GM20431 (cell line): ENCODE results near the gene GPR142.

Experiments used
- in situ Hi-C: fragments of 300-500 bp; cut with MseI, MboI; formaldehyde crosslinking; loops from one replicate; pipeline ENCODE4 v1.15.0; 2020; ENCODE audit warnings: low sequenced_read_pairs; ENCODE audit not compliant: unreplicated experiment

GPR142 gene

GRCh38 chr17:74362810-74363498 lies 4.4 kb upstream of the GPR142 start:
- in situ Hi-C loops: no loop called here

GRCh38 chr17:74368341-74369081 lies 1.2 kb downstream of the GPR142 start:
- in situ Hi-C loops: no loop called here

- in situ Hi-C loops: no loop called here
These were observed 1.9 kb downstream of the GPR142 start for GRCh38 chr17:74369221-74369620.

- in situ Hi-C loops: loop anchor here (10.0 kb wide), 1 partner anchor 85 kb away; no protein-coding TSS in a partner anchor
These were observed 2.6 kb downstream of the GPR142 start for GRCh38 chr17:74369665-74370490.

DNA sequence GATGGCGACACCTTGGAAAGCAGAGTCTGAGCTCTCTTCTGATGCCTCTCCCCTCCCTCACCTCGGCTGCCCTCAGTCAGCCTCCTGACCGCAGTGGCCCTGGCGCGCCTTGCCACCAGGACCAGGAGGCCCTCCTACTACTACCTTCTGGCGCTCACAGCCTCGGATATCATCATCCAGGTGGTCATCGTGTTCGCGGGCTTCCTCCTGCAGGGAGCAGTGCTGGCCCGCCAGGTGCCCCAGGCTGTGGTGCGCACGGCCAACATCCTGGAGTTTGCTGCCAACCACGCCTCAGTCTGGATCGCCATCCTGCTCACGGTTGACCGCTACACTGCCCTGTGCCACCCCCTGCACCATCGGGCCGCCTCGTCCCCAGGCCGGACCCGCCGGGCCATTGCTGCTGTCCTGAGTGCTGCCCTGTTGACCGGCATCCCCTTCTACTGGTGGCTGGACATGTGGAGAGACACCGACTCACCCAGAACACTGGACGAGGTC lies 4.4 kb downstream of the GPR142 start:
- in situ Hi-C loops: loop anchor here (10.0 kb wide), 1 partner anchor 83 kb away; no protein-coding TSS in a partner anchor

DNA sequence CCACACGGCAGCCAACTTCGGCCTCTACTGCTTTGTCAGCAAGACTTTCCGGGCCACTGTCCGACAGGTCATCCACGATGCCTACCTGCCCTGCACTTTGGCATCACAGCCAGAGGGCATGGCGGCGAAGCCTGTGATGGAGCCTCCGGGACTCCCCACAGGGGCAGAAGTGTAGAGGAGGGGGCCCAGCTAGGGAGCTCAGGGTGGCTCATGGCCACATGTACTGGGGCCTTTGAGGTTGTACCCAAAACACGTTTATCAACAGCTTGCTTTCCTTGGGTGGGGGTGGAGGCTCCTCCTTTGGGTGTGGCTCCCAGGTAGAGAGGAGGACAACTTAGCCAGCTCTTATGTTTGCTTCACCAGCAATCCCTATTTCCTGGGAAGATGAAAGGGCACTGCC lies 5.1 kb downstream of the GPR142 start:
- in situ Hi-C loops: loop anchor here (10.0 kb wide), 1 partner anchor 82 kb away; no protein-coding TSS in a partner anchor

DNA sequence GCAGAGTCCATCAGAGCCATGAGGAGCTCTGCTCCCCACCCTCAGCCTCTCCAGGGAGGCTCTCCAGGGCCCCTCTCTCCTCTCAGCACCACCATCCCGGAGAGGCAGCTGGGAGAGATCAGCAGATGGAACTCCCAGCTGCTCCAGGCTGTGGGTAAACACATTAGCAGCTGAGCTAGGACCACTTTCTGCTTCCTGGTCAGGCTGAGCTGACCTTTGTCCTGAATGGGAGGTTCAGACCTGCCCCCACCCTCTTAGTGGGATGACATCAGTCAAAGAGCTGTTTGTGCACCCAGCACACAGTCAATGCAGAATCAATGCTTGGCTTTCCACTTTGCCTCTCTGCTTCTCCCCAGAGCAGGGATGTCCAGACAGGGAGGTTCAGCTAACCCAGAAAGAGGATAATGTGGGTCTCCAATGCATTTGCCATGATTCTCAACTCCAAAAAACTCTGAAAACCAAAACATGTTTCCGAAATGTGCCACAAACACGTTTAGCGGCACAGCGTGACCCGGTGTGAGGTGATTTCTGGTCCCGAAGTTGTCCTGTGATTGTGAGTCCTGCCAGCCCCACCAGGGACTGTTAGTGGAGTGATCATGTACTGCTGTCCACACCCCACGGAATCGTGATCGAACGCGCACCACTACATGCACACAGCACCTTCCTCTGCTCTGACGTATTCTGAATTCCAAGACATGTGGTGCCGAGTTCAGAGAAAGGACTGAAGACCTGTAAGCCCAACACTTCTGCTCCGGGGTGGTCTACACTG lies 6.7 kb downstream of the GPR142 start:
- in situ Hi-C loops: loop anchor here (10.0 kb wide), 1 partner anchor 81 kb away; no protein-coding TSS in a partner anchor

GRCh38 chr17:74374858-74375257 lies 7.6 kb downstream of the GPR142 start:
- in situ Hi-C loops: loop anchor here (10.0 kb wide), 1 partner anchor 80 kb away; no protein-coding TSS in a partner anchor

- in situ Hi-C loops: loop anchor here (10.0 kb wide), 2 partner anchors 75 to 115 kb away; no protein-coding TSS in a partner anchor
These were observed 12.3 kb downstream of the GPR142 start for GRCh38 chr17:74379495-74380085.

GRCh38 chr17:74380086-74380958 lies 13.0 kb downstream of the GPR142 start:
- in situ Hi-C loops: loop anchor here (10.0 kb wide), 1 partner anchor 114 kb away; no protein-coding TSS in a partner anchor

- in situ Hi-C loops: loop anchor here (10.0 kb wide), 1 partner anchor 114 kb away; no protein-coding TSS in a partner anchor
These were observed 13.9 kb downstream of the GPR142 start for GRCh38 chr17:74380959-74381808.

DNA sequence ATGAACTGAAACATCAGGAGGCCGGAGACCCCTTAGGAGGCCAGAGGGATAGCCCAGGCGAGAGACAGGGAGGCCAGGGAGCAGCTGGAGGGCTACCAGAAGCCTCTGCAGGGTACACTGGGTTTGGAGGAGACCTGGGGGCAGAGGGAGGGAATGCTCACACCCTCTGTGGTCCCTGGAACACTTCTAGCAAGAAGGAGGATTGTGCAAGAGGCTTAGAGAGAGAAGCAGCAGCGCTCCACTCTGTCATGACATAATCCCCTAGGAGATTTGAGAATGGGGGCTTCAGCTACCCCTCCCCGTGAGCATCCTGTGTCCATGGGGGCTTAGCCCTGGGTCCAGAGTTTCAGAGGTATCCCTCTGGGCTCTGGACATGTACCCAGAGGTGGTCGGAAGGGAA lies 15.8 kb downstream of the GPR142 start:
- in situ Hi-C loops: loop anchor here (10.0 kb wide), 1 partner anchor 112 kb away; no protein-coding TSS in a partner anchor

GRCh38 chr17:74385201-74385600 lies 17.9 kb downstream of the GPR142 start:
- in situ Hi-C loops: loop anchor here (10.0 kb wide), 1 partner anchor 110 kb away; no protein-coding TSS in a partner anchor

DNA sequence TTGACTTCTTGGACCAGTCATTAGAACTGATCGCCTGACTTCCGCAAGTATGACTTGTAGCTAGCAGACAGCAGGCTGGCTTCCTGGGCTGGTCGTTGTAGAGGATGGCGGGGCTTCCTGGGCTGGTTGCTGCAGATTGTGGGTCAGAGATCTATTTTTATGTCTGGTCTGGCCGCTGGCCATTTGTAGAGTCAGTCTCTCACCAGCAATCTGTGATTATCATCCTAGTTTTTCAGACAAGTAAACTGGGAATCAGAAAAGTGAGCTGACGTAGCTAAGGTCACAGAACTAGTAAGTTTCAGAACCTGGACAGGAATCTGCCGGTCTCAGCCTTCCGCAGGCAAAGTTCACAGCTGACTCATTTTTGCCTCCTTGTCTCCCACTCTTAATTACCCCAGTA lies 19.1 kb downstream of the GPR142 start:
- in situ Hi-C loops: loop anchor here (10.0 kb wide), 1 partner anchor 108 kb away; no protein-coding TSS in a partner anchor

DNA sequence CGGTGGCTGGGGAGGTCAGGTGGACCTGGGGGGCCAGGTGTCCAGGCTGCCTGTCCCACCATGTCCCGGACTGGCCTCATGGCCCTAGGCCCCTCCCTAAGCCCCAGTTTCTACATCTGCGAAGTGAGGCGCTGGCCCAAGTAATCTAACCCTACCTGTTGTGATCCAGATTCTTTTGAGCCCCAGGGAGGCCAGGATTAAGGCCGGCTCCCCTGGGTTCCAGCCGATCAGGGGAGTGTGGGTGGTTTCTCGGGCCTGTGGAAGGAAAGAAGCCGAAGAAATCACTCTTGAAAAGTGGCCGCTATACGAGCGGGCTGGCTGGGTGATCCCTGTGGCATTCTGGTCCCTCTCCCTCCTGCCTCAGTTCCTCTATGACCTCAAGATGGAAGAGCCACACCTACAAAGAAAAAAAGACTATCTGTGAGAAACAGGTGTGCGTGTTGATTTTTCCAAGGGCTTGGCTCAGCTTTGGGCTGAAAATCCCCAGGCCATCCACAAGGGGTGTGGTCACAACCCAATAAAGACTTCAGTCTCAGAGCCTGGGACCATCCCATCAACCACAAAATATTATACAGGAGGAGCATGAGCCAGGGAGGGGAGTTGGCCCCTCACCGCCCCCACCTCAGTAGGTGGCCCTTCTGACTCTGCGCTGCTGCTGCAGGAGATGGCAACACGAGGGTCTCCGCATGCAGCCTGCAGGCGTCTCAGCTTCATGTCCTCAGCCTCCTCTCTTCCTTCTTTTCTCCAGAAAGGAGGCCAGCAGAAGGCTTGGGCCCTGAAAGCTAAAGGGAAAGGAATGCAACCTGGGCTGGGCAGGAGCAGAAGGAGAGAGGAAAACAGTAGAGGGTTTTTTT lies 20.3 kb downstream of the GPR142 start:
- in situ Hi-C loops: loop anchor here (10.0 kb wide), 1 partner anchor 107 kb away; no protein-coding TSS in a partner anchor
